Stimulated activated CD4-positive, alpha-beta T cell treated with anti-CD3 and anti-CD28 coated beads, Interleukin-12 subunit alpha, Interleukin-12 subunit beta, amount 100 ng/mL, for 48 hours (primary cell): ENCODE results near the gene IQGAP1.
"Not testable (repeated sequence)": the region's sequence is repeated elsewhere in the genome, so short reads cannot be mapped to it uniquely, and the experiment has no call there.

ENCODE experiments used
- DNase-seq, 3 donors: peaks; one replicate each; pipeline ENCODE4 v3.0.0-alpha.2; 2020; ENCODE audit warnings: low read depth in 2 of 3, low spot score in 1 of 3

IQGAP1 gene

GRCh38 chr15:90482124-90483011 is 94.3 kb downstream of the IQGAP1 start:
- DNase-seq: peak in 2 of 3 donors; percentile 21 to 43

GRCh38 chr15:90483012-90483307 is 94.9 kb downstream of the IQGAP1 start:
- no peak for DNase-seq

GRCh38 chr15:90483637-90484036 is 95.6 kb downstream of the IQGAP1 start:
- no peak for DNase-seq

- DNase-seq: no peak
Observed at GRCh38 chr15:90487186-90487585, 99.1 kb downstream of the IQGAP1 start.

GRCh38 chr15:90489514-90489913 is 101.5 kb downstream of the IQGAP1 start:
- no peak for DNase-seq

GRCh38 chr15:90489944-90490343 is 101.9 kb downstream of the IQGAP1 start:
- DNase-seq: no peak

GRCh38 chr15:90493647-90494046 is 105.6 kb downstream of the IQGAP1 start:
- DNase-seq: no peak

- no peak for DNase-seq
Observed at GRCh38 chr15:90495067-90495466, 107.0 kb downstream of the IQGAP1 start.

GRCh38 chr15:90496791-90497190 is 108.7 kb downstream of the IQGAP1 start:
- DNase-seq: no peak

GRCh38 chr15:90497376-90497775 is 109.3 kb downstream of the IQGAP1 start:
- no peak for DNase-seq

GRCh38 chr15:90497912-90498311 is 109.9 kb downstream of the IQGAP1 start:
- no peak for DNase-seq

GRCh38 chr15:90500171-90500570 is 112.1 kb downstream of the IQGAP1 start:
- no peak for DNase-seq

GRCh38 chr15:90501898-90502297 is 113.9 kb downstream of the IQGAP1 start:
- DNase-seq: no peak

- DNase-seq: not testable (repeated sequence)
Observed at GRCh38 chr15:90510781-90511180, 122.7 kb downstream of the IQGAP1 start.

- peak in 1 of 3 donors; percentile 14 for DNase-seq
Observed at GRCh38 chr15:90511211-90511618, 123.2 kb downstream of the IQGAP1 start.

- DNase-seq: no peak
Observed at GRCh38 chr15:90512276-90512675, 124.2 kb downstream of the IQGAP1 start.

- no peak for DNase-seq
Observed at GRCh38 chr15:90512981-90513380, 124.9 kb downstream of the IQGAP1 start.

GRCh38 chr15:90513448-90513847 is 125.4 kb downstream of the IQGAP1 start:
- no peak for DNase-seq

GRCh38 chr15:90513893-90514292 is 125.9 kb downstream of the IQGAP1 start:
- DNase-seq: not testable (repeated sequence)

- no peak for DNase-seq
Observed at GRCh38 chr15:90519688-90520087, 131.6 kb downstream of the IQGAP1 start.

GRCh38 chr15:90520365-90520764 is 132.3 kb downstream of the IQGAP1 start:
- DNase-seq: no peak

GRCh38 chr15:90523373-90523772 is 135.3 kb downstream of the IQGAP1 start:
- no peak for DNase-seq
